ENCODE measurements around the gene GALNT7. TPM values are rescaled to one million over a fixed set of nuclear protein-coding genes. Genes with fewer than 3 reads are reported as not detected.

Gene GALNT7
- total RNA-seq, 1 donor from 2014 or later = 36.2 TPM

DNA sequence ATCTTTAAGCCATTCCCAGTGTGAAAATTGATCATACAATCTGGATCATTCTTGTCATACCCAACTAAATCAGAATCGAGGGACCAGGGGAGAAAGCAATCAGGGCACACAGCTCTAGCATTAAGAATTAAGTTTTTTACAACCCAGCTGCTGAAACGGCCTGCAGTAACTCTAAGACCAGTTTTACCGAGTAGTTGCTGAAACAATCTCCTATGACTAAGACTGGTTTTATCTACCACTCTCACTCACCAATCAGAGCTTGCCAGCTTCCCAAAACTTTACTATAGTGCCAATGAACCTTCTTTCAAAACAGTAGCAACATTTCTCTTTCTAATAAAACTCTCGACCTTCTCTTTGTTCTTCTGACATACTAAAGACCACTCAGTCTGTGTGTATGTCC, 199.3 kb downstream of the GALNT7 start:
- no peak for DNase-seq (ENCODE audit: low read depth, low spot score)
- TF ChIP-seq, protein P1, sequence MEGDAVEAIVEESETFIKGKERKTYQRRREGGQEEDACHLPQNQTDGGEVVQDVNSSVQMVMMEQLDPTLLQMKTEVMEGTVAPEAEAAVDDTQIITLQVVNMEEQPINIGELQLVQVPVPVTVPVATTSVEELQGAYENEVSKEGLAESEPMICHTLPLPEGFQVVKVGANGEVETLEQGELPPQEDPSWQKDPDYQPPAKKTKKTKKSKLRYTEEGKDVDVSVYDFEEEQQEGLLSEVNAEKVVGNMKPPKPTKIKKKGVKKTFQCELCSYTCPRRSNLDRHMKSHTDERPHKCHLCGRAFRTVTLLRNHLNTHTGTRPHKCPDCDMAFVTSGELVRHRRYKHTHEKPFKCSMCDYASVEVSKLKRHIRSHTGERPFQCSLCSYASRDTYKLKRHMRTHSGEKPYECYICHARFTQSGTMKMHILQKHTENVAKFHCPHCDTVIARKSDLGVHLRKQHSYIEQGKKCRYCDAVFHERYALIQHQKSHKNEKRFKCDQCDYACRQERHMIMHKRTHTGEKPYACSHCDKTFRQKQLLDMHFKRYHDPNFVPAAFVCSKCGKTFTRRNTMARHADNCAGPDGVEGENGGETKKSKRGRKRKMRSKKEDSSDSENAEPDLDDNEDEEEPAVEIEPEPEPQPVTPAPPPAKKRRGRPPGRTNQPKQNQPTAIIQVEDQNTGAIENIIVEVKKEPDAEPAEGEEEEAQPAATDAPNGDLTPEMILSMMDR (conservative IDR thresholded peaks at IDR 0.05) = no peak
- Mint-ChIP-seq H3K4me1 (peaks cover 27% of the 10 kb centered on the region), H3K27me3 (ENCODE audit: low read depth) (no peaks in the 10 kb centered on the region), H3K4me3 (peak overlapping the region; percentile 77), H3K27ac (ENCODE audit: unreplicated experiment) (no peak overlapping the region), H3K36me3 (ENCODE audit: low read depth) (no peaks in the 10 kb centered on the region), H3K9me3 (no peaks in the 10 kb centered on the region)

DNA sequence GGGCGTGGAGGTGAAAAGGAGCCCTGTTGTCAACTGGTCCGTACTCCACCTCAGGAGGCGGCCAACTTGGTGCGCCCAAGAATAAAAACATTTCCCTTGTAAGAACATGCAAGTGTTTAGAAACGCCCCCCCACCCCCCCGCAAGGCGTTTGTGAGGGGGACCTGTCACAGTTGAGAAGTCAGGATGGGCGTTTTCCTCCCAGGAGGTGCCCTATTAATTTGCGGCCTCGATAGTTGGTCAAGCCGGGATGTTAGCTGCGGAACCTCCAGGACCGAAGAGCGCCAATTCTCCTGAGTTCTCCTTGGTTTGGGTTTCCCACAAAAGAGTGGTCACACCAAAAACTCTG, 201.5 kb downstream of the GALNT7 start:
- Mint-ChIP-seq H3K4me3 (peak overlapping the region; percentile 100), H3K27me3 (ENCODE audit: low read depth) (no peaks in the 10 kb centered on the region), H3K9me3 (no peaks in the 10 kb centered on the region), H3K36me3 (ENCODE audit: low read depth) (no peaks in the 10 kb centered on the region), H3K4me1 (peaks cover 38% of the 10 kb centered on the region), H3K27ac (ENCODE audit: unreplicated experiment) (peak overlapping the region; percentile 97)
- no peak for DNase-seq (ENCODE audit: low read depth, low spot score)
- TF ChIP-seq, protein P1 (conservative IDR thresholded peaks at IDR 0.05) = no peak

DNA sequence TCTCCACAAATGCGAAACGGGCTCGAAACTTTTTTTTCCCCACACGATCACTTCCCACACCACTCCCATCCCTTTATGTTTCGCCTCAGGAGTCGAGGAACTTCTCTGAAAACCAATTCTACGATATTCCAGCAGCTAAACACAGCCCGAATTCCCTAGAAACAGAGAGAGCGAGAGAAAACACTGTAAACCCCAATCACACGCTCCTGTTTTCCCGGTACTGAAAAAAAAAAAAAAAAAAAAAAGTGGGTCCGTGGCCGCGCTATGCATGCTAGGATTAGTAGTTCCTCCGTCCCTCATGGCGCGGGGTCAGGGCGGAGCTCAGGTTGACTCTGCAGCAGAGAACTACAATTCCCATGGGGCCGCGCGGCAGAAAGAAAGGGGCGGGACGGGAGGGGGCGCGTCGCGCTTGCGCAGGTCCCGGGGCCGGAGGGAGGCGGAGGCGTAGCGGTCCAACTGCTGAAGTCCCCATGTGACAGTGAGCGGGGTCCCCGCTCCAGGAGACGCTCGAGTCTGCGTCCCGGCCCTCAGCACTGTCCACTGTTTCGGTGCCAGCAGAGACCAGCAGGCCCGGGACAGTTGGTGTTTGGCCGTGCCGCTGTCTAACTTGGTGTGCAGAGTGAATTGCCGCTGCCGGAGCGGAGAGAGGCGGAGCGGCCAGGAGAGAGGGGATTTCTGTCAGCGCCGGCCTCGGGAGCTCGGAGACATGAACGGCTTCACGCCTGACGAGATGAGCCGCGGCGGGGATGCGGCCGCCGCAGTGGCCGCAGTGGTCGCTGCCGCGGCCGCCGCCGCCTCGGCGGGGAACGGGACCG, 202.1 kb downstream of the GALNT7 start, which contains the start of gene SAP30:
Gene SAP30, plus strand, starts transcription at position 478 of the 815 bp plus-strand sequence. Its CDS starts 229 bp downstream, at position 707.
- H3K4me1 Mint-ChIP-seq = peaks cover 38% of the 10 kb centered on the region

DNA sequence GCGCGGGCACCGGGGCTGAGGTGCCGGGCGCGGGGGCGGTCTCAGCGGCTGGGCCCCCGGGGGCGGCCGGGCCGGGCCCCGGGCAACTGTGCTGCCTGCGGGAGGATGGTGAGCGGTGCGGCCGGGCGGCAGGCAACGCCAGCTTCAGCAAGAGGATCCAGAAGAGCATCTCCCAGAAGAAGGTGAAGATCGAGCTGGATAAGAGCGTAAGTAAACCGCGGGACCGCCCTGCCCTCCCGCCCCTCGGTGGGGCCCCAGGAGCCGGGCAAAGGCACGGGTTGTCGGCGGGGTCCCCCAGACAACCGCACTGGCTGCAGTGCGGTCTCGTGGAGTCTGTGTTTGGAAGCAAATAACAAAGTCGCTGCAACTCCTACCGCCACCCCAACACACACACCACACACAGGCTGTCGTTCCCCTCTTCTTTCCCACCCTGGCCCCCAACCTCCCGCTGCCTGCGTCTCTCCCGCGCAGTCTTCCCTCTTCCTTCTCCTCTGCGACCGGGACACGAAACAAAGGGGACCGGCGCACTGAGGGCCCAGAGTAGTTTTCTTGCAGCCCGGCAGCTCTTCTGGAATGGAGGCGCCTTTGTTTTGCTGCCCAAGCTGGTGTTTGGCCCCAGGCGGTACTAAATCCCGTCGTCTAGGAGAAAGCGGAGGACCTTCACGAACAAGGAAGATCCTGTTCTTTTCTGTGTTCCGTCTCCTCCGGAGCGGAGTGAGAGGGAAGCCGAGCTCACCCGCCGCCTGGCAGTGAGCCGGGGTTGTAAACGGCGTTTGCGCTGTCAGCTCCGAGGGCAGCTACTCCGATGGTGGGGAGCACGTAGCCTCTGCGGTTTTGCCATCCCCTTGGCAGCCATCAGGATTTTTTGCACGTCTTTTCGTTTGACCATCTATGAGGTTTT, 202.9 kb downstream of the GALNT7 start:
- Mint-ChIP-seq H3K9me3 (no peaks in the 10 kb centered on the region), H3K4me3 (peak overlapping the region; percentile 100), H3K27ac (ENCODE audit: unreplicated experiment) (peak overlapping the region; percentile 100), H3K27me3 (ENCODE audit: low read depth) (no peaks in the 10 kb centered on the region), H3K4me1 (peaks cover 38% of the 10 kb centered on the region), H3K36me3 (ENCODE audit: low read depth) (peaks cover 4% of the 10 kb centered on the region)
- TF ChIP-seq, protein P1 (conservative IDR thresholded peaks at IDR 0.05) = no peak
- DNase-seq (ENCODE audit: low read depth, low spot score) = peak; percentile 61

More for the DNA sequence above, 202.1 kb downstream of the GALNT7 start, which contains the start of gene SAP30:
- peak; percentile 92 for DNase-seq (ENCODE audit: low read depth, low spot score)
- Mint-ChIP-seq H3K27ac (ENCODE audit: unreplicated experiment) (peak within 1 kb of the TSS; percentile 100), H3K9me3 (no peaks in the 10 kb centered on the region), H3K27me3 (ENCODE audit: low read depth) (no peaks in the 10 kb centered on the region), H3K36me3 (ENCODE audit: low read depth) (peaks cover under 1% of the 10 kb centered on the region), H3K4me3 (peak within 1 kb of the TSS; percentile 100)
- TF ChIP-seq, protein P1 (conservative IDR thresholded peaks at IDR 0.05) = no peak

Small RNAs within 50 kb of the gene (microRNA-seq; reads per million reads assigned to microRNA genes)
- gene MIR548T = 11.3 reads per million, percentile 21 among the genes with 10 or more reads in this experiment

Other genes starting within 250 kb of the GALNT7 start
- 274 and 281 TPM in 2 replicates for gene HMGB2, start 165.5 kb downstream of the GALNT7 start, total RNA-seq
- gene SAP30, start 202.1 kb downstream of the GALNT7 start, total RNA-seq = 44.3 and 47.1 TPM in 2 replicates
- 4.8 and 5.1 TPM in 2 replicates for gene SCRG1, start 230.3 kb downstream of the GALNT7 start, total RNA-seq